Loucy (cell line): Measurements from ENCODE around the gene VCAN.

ENCODE experiments used
- H2AFZ ChIP-seq: fragments of 200-600 bp; sonication (generic); 2 replicates; pipeline ENCODE4 v1.6.0; 2016; ENCODE audit warnings: antibody characterized with exemption, mild to moderate bottlenecking, low read length, moderate library complexity
- H3F3A ChIP-seq: fragments of 200-600 bp; 2 replicates; pipeline ENCODE4 v1.6.0; 2016; ENCODE audit warnings: antibody characterized with exemption, low read depth, mild to moderate bottlenecking
- H3K27me3 ChIP-seq: fragments of 200-600 bp; sonication (generic); 2 replicates; pipeline ENCODE4 v1.6.1; 2014; ENCODE audit warnings: low read length, mild to moderate bottlenecking; ENCODE audit not compliant: insufficient read depth, poor library complexity, severe bottlenecking
- H3K36me3 ChIP-seq: fragments of 200-600 bp; sonication (generic); 2 replicates; pipeline ENCODE4 v1.6.1; 2016; ENCODE audit warnings: low read length; ENCODE audit not compliant: insufficient read depth
- H3K4me1 ChIP-seq: fragments of 200-600 bp; sonication (generic); 2 replicates; pipeline ENCODE4 v1.5.1; 2014; ENCODE audit warnings: low read length, mild to moderate bottlenecking; ENCODE audit not compliant: insufficient read depth, poor library complexity, severe bottlenecking
- H3K4me2 ChIP-seq: fragments of 200-600 bp; sonication (generic); 2 replicates; pipeline ENCODE4 v1.6.0; 2014; ENCODE audit warnings: antibody characterized with exemption, low read length, low read depth, mild to moderate bottlenecking; ENCODE audit not compliant: poor library complexity, severe bottlenecking
- H3K4me3 ChIP-seq: fragments of 200-600 bp; sonication (generic); 2 replicates; pipeline ENCODE4 v1.5.1; 2014; ENCODE audit warnings: low read length, mild to moderate bottlenecking, mixed read lengths; ENCODE audit not compliant: poor library complexity, severe bottlenecking
- H3K79me2 ChIP-seq: fragments of 200-600 bp; sonication (generic); 2 replicates; pipeline ENCODE4 v1.6.1; 2014; ENCODE audit warnings: low read length; ENCODE audit not compliant: insufficient read depth
- H3K9ac ChIP-seq: fragments of 200-600 bp; sonication (generic); 2 replicates; pipeline ENCODE4 v1.6.0; 2014; ENCODE audit warnings: mild to moderate bottlenecking, low read depth, low read length, moderate library complexity; ENCODE audit not compliant: poor library complexity, severe bottlenecking
- H3K9me2 ChIP-seq: fragments of 200-600 bp; sonication (generic); replicated peaks from 2 replicates; pipeline ENCODE4 v1.6.1; 2016; ENCODE audit warnings: low read depth, low read length, mixed read lengths
- H3K9me3 ChIP-seq: fragments of 200-600 bp; sonication (generic); 2 replicates; pipeline ENCODE4 v1.6.1; 2014; ENCODE audit warnings: mild to moderate bottlenecking, antibody characterized with exemption, low read length, low read depth; ENCODE audit not compliant: insufficient read depth
- H4K20me1 ChIP-seq: fragments of 200-600 bp; sonication (generic); 2 replicates; pipeline ENCODE4 v1.6.0; 2014; ENCODE audit warnings: antibody characterized with exemption, low read length, mild to moderate bottlenecking; ENCODE audit not compliant: insufficient read depth, poor library complexity, severe bottlenecking
- EZH2phosphoT487 ChIP-seq: fragments of 200-600 bp; IDR thresholded peaks from 2 replicates; pipeline ENCODE4 v1.6.1; 2018; ENCODE audit warnings: antibody characterized with exemption, mild to moderate bottlenecking, moderate library complexity, borderline replicate concordance
- TF ChIP-seq, protein P1 (sequence below): fragments of 200-600 bp; sonication (generic); conservative IDR thresholded peaks from 2 replicates; pipeline ENCODE4 v1.5.1; 2014; ENCODE audit warnings: mild to moderate bottlenecking, antibody characterized with exemption, low read length

Gene VCAN

DNA sequence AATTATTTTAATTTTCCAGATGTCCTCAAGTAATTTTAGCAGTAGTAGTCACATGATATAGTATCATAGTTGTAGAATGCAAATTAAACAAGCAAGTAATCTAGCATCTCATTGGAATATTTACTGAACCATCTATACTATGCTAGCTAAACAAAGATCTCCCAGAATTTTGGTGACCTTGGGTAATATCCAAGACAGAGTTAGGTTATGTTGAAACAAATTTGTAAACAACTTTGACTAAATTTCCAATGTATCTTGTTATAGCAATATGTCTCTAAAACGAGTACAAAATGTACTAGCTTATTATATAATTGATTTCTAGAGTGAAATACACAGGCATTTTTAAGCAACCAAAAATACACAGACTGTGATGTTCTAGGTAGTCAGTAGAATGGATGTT is 41.5 kb downstream of the VCAN start:
- no peaks in the 10 kb centered on the region for H3K4me1 ChIP-seq
- no peak overlapping the region for H3K4me2 ChIP-seq

DNA sequence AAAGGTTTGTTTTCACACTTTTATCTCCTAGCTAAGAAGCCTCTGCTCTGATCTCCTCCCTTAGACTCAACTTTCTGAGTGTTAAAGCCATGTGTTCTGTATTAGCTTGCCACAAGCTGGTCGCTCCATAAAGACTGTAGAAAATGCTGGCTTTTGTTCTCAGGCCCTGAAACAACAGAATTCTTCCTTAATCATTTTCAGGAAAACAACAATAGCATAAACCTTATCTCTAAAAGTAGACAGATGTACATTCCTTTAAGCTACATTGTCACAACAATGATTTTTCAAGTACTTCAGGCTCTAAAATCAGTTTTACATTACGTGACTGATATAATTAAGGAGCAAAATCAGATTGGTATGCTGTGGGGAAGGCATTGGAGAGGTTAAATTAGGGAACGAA is 41.9 kb downstream of the VCAN start:
- Histone ChIP-seq H2AFZ (no peak overlapping the region), H3K79me2 (no peaks in the 10 kb centered on the region), H3K4me1 (no peaks in the 10 kb centered on the region), H3K9me3 (no peaks in the 10 kb centered on the region), H4K20me1 (no peaks in the 10 kb centered on the region), H3K27me3 (no peaks in the 10 kb centered on the region), H3K4me3 (no peak overlapping the region), H3K36me3 (no peaks in the 10 kb centered on the region), H3K9ac (no peak overlapping the region), H3K4me2 (no peak overlapping the region), H3K9me2 (no peaks in the 10 kb centered on the region), H3F3A (no peaks in the 10 kb centered on the region)
- no peak for TF ChIP-seq EZH2phosphoT487
- TF ChIP-seq, protein P1, sequence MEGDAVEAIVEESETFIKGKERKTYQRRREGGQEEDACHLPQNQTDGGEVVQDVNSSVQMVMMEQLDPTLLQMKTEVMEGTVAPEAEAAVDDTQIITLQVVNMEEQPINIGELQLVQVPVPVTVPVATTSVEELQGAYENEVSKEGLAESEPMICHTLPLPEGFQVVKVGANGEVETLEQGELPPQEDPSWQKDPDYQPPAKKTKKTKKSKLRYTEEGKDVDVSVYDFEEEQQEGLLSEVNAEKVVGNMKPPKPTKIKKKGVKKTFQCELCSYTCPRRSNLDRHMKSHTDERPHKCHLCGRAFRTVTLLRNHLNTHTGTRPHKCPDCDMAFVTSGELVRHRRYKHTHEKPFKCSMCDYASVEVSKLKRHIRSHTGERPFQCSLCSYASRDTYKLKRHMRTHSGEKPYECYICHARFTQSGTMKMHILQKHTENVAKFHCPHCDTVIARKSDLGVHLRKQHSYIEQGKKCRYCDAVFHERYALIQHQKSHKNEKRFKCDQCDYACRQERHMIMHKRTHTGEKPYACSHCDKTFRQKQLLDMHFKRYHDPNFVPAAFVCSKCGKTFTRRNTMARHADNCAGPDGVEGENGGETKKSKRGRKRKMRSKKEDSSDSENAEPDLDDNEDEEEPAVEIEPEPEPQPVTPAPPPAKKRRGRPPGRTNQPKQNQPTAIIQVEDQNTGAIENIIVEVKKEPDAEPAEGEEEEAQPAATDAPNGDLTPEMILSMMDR: no peak

More for the DNA sequence above, 41.5 kb downstream of the VCAN start:
- TF ChIP-seq EZH2phosphoT487: no peak
- TF ChIP-seq, protein P1: no peak
- H3F3A ChIP-seq: no peaks in the 10 kb centered on the region
- no peaks in the 10 kb centered on the region for H4K20me1 ChIP-seq
- H3K79me2 ChIP-seq: no peaks in the 10 kb centered on the region
- no peaks in the 10 kb centered on the region for H3K36me3 ChIP-seq
- no peaks in the 10 kb centered on the region for H3K9me3 ChIP-seq
- no peak overlapping the region for H3K4me3 ChIP-seq
- H3K27me3 ChIP-seq: no peaks in the 10 kb centered on the region
- H3K9me2 ChIP-seq: no peaks in the 10 kb centered on the region
- H3K9ac ChIP-seq: no peak overlapping the region
- no peak overlapping the region for H2AFZ ChIP-seq

DNA sequence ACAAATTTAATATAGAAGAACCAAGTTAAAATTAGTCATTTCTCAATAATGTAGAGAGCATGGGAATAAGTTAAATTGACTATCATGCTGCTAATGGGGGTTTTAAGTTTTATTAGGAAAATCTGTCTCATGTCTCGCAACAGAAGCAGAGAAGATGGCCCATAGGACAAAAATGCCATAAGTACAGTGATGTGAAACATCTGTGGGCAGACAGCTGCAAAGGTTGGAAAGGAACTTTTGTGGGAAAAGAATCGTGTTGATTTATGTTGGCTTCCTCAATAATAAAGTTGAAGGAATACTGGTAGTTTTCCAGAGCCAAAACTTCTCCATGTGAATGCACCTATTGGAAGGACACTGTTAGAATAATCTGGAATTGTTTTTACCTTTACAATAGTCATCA is 44.8 kb downstream of the VCAN start:
- H3K4me2 ChIP-seq: no peak overlapping the region
- TF ChIP-seq EZH2phosphoT487: no peak
- TF ChIP-seq, protein P1: no peak
- H2AFZ ChIP-seq: no peak overlapping the region
- no peaks in the 10 kb centered on the region for H3K9me2 ChIP-seq
- no peaks in the 10 kb centered on the region for H3K36me3 ChIP-seq
- H3K9me3 ChIP-seq: no peaks in the 10 kb centered on the region
- no peak overlapping the region for H3K4me3 ChIP-seq
- H4K20me1 ChIP-seq: no peaks in the 10 kb centered on the region
- H3K79me2 ChIP-seq: no peaks in the 10 kb centered on the region
- H3F3A ChIP-seq: no peaks in the 10 kb centered on the region
- H3K9ac ChIP-seq: no peak overlapping the region
- no peaks in the 10 kb centered on the region for H3K27me3 ChIP-seq
- no peaks in the 10 kb centered on the region for H3K4me1 ChIP-seq
